Measurements from ENCODE around the gene PTPRN2.

The PTPRN2 gene

DNA sequence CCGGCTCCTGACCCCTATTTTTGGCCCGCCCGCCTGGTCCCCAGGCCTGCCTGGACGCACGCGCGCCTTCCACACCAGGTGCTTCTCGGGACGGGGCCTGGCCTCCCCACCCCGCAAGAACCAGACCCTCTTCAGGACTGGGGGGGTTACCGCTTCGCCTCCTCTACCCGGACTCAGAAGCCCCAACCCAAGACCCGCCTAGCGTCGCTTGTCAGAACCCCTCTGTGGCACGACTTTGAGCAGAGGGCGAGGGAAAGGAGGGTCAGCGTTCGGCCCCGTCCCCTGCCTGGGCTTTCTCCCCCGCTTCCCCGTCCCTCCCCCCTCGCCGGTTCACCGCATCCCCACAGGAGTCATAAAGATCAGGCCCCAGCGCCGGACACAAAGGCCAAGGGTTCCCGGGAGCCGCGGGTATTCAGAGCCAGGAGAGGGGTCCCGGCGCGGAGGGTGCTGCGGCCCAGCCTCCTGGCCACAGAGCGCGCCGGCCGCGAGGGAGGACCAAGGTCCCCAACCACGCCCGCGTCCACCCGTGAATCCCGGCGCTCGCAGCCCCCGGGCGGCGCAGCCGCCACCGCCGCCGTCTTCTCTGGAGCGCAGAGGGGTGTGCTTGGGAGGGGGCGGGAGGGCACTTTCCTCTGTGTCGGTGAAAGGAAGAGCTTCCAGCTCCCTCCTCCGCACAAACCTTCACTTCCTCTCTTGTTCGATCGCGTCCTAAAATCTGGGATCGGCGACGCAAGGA is 898.9 kb downstream of the PTPRN2 start:
- DNase-seq: no peak

- no peak for DNase-seq
Observed at GRCh38 chr7:157687845-157688532, 899.6 kb downstream of the PTPRN2 start.

DNA sequence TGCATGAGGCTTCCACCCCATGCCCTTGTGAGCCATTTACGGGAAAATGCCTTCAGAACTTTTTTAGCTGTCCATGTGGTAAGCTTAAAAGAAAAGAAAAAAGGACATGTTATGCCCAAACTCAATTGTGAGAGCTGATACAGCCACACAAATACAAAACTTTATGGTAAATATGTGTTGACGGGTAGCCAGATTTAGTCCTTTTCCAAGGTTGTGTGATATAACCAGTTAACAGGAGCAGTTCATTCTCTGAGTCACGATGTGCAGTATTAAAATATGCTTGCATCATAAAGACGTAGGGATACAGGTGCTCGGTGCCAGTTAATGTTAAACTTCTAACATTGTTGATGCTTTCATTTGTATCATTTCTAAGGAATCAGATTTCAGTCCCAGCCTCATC is 900.5 kb downstream of the PTPRN2 start:
- DNase-seq: no peak

- no peak for DNase-seq
Observed at GRCh38 chr7:157686285-157686894, 901.2 kb downstream of the PTPRN2 start.

- no peak for DNase-seq
Observed at GRCh38 chr7:157685430-157686284, 902.0 kb downstream of the PTPRN2 start.

GRCh38 chr7:157684909-157685429 is 902.7 kb downstream of the PTPRN2 start:
- no peak for DNase-seq

DNA sequence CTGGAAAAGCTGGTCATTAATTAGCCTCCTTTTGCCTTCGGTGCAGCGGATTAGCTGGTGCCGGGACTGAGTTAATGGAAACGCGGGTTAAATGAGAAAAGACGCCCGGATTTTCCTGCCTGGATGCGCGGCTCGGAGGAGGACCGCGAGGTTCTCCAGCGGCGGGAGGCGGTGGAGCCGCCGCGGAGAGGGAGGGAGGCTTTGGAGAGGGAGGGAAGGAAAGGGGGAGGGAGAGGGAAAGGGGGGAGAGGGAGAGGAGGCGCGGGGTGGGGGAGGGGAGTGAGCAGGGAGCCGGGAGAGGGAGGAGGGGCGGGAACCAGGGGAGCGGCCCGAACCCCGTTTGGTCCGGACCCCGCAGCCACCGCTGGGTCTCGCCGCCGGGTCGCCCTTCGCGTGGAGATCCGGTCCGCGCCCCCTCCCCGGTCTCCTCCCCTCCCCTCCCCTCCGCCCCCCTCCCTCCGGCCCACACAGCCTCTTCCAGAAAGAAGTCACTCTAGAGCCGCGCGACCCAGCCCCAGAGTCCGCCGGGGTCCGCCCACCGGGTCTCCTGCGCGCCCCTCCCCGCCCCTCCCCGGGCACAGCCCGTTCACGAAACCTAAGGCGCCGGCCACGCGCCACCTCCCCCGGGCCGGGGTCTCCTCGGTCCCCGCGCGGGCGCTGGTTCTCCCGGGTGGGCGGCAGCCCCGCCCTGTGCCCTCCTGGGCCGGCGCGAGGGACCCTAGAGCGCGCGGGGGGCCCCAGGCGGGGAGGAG is 903.3 kb downstream of the PTPRN2 start:
- DNase-seq: no peak

DNA sequence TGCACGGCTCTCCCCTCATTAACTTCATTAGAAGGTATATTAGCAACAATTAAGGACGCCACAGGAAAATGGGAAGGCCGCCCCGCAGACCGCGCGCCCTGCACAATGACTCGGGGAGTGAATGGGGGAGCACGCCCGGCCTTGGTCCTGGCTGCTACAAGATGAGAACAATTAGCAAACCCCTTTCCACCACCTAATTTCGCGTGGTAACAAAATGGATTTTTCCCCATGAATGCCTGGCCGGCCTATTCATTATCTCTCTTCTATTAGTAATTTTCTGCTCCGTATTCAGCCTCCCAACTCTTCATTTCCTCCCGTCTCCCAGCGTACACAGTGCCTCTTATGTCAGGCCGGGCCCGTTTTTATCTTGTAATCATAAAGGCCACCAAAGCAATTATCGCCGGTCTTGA is 903.9 kb downstream of the PTPRN2 start:
- no peak for DNase-seq

- no peak for DNase-seq
Observed at GRCh38 chr7:157682946-157683746, 904.5 kb downstream of the PTPRN2 start.

DNA sequence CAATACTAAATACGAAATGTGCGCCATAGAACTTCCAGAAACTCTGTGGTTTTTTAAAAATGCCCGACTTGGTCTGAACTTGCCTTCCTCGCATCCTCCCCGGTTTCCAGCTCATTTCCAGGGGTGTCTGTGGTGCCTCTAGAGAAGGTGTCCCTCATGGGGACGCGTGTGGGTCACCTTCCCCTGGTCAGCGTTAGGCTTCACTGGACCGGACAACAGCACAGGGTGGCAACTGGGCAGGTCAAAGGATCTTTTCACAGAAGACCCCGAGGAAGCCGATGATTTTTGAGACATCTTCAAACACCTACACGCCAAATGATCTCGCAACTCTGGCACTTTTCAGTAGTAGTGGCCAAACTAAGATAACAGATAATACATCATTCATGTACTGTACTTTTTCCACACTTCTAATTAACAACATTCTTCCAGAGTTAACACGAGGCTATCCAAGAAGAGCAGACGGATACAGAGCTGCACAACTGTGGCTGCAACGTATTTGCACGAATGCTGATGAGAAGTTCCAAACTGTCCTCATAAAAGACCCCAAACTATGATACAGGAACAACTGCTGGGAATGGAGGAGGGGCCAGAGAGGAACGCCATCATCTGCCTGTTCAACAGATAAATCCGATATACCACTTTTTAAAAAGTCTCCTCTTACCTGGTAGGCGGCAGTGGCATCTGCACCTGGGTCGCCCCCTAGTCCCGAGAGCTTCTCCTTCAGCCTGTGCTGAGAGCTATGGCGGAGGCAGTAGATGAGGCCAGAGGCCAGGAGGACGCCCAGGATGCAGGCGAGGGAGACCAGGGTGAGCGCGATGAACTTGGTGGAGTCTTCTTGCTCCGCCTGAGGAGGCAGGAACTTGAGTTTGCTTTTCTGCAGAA is 905.3 kb downstream of the PTPRN2 start:
- no peak for DNase-seq

GRCh38 chr7:157679607-157680006 is 908.0 kb downstream of the PTPRN2 start:
- no peak for DNase-seq

GRCh38 chr7:157678501-157678900 is 909.1 kb downstream of the PTPRN2 start:
- no peak for DNase-seq

DNA sequence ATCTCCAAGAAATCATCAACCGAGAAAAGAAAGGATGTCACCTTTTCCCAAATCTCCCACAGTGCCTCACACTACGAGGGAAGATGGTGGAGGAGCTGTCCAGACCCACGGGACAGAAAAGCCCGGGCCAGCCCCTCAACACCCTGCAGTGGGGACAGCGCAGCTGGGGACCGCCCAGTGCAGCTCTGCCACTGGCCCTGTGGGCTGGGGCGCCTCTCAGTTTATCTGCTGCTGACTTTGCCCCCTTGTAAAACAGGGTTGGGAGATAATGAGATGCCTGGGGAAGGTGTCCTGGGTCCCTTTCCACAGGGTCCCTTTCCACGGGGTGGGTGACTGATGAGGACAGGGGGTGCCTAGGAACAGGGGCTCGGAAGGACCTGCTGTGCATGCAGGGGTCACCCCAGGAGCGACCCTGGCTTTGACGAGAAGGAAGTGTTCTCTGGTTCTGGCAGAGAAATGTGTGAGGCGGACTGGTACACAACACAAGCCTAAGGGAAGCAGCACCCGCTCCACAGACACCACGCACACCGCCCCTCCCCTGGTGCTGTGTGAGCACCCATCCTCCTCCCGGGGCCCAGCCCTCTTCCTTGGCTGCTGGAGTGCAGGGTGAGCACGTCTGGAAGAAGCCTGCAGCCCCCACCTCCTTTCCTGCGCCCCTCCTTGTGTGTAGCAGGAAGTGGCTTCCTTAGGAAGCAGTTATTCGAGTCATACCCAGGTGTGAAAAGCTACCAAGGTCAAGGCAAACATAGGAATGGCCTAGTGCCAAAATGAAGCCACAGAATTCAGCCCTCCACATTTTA is 911.0 kb downstream of the PTPRN2 start:
- no peak for DNase-seq

- DNase-seq: no peak
Observed at GRCh38 chr7:157676001-157676400, 911.6 kb downstream of the PTPRN2 start.

- no peak for DNase-seq
Observed at GRCh38 chr7:157675427-157675927, 912.1 kb downstream of the PTPRN2 start.

DNA sequence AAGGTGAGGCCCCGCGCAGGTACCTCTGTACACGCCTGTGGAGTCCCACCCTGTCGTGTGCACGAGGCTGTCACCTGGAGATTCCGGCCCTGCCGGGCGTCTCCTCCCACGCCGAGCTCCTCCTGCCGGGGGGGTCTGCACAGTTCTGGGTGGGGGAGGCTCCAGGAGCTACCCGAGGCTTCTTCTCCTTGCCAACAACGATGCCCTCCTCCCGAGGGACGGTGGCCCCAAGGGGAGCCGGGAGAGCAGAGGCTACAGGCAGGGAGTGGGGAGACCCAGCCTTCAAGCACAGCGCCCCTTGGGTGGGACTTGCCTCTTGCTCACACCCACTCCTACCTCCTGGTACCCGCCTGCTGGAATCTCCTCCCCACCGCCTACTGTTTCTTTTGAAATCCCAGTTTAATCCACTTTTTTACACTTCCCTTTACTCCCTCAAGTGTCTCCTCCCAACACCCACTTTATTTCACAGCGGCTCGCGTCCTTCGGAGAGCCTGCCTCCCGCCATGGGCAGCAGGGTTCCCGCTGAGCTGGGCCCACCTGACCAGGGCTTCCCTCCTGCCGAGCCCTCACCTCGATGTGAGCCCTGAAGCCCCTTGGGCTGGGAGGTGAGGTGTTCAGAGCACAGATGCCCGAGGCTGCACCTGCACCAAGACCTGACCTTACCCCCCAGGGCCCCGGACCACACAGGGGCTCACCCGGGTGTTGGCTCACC is 912.8 kb downstream of the PTPRN2 start:
- DNase-seq: no peak

GRCh38 chr7:157674027-157674714 is 913.5 kb downstream of the PTPRN2 start:
- DNase-seq: no peak

- no peak for DNase-seq
Observed at GRCh38 chr7:157673573-157673972, 914.0 kb downstream of the PTPRN2 start.

Data from SIG-M5 (cell line).